ENCODE results near the gene POLR1A. TPM values are rescaled to one million over a fixed set of nuclear protein-coding genes. Genes with fewer than 3 reads are reported as not detected.

The POLR1A gene
- total RNA-seq, 2 experiments from 2014 or later, result 25.2 to 29.7 TPM

- ChIA-PET POLR2A (interaction anchor here (0.6 to 1.9 kb wide), 4 partner anchors 12 to 132 kb away, joined by 3 to 5 read pairs (median 3); no protein-coding TSS in a partner anchor), CTCF (interaction anchor here (1.4 to 3.8 kb wide), 3 partner anchors 11 to 134 kb away, joined by 3 to 12 read pairs (median 4); no protein-coding TSS in a partner anchor)
- H3K4me1 Mint-ChIP-seq, result peaks cover 19% of the 10 kb centered on the region
- H3K27me3 Mint-ChIP-seq, result no peaks in the 10 kb centered on the region
- H3K36me3 Mint-ChIP-seq (ENCODE audit: low read depth), result peaks cover 10% of the 10 kb centered on the region
- H3K9me3 Mint-ChIP-seq, result no peaks in the 10 kb centered on the region
- no peak overlapping the region for H3K4me3 Mint-ChIP-seq
- DNase-seq, result no peak
- H3K27ac Mint-ChIP-seq, result no peak overlapping the region
These were observed 84.0 kb downstream of the POLR1A start for GRCh38 chr2:86021396-86022378.

- H3K27ac Mint-ChIP-seq, result no peak overlapping the region
- H3K4me1 Mint-ChIP-seq, result peaks cover 26% of the 10 kb centered on the region
- H3K27me3 Mint-ChIP-seq, result no peaks in the 10 kb centered on the region
- peaks cover 7% of the 10 kb centered on the region for H3K36me3 Mint-ChIP-seq (ENCODE audit: low read depth)
- H3K4me3 Mint-ChIP-seq, result no peak overlapping the region
- CTCF ChIA-PET, result interaction anchor here (1.4 to 3.8 kb wide), 3 partner anchors 11 to 133 kb away, joined by 3 to 12 read pairs (median 4); no protein-coding TSS in a partner anchor
- H3K9me3 Mint-ChIP-seq, result no peaks in the 10 kb centered on the region
- DNase-seq, result no peak
- POLR2A ChIA-PET, result no interaction called here
These were observed 84.7 kb downstream of the POLR1A start for GRCh38 chr2:86020984-86021383.

- CTCF ChIA-PET, result no interaction called here
- POLR2A ChIA-PET, result no interaction called here
- DNase-seq, result no peak
- Mint-ChIP-seq H3K27me3 (no peaks in the 10 kb centered on the region), H3K4me1 (peaks cover 34% of the 10 kb centered on the region), H3K9me3 (peaks cover 13% of the 10 kb centered on the region), H3K4me3 (no peak overlapping the region), H3K27ac (no peak overlapping the region), H3K36me3 (ENCODE audit: low read depth) (peaks cover 17% of the 10 kb centered on the region)
These were observed 86.6 kb downstream of the POLR1A start for GRCh38 chr2:86019121-86019520.

GRCh38 chr2:86017901-86018896, 87.5 kb downstream of the POLR1A start:
- peaks cover 24% of the 10 kb centered on the region for H3K36me3 Mint-ChIP-seq (ENCODE audit: low read depth)
- peak overlapping the region; percentile 89 for H3K27ac Mint-ChIP-seq
- ChIA-PET CTCF (interaction anchor here (1.6 kb wide), 1 partner anchor 129 kb away, joined by 4 read pairs; no protein-coding TSS in a partner anchor), POLR2A (interaction anchor here (1.8 to 2.4 kb wide), 4 partner anchors 18 to 129 kb away, joined by 9 to 18 read pairs (median 14); partner anchors contain the start of gene ST3GAL5)
- no peak for DNase-seq
- no peak overlapping the region for H3K4me3 Mint-ChIP-seq
- H3K4me1 Mint-ChIP-seq, result peaks cover 33% of the 10 kb centered on the region
- H3K9me3 Mint-ChIP-seq, result peaks cover 22% of the 10 kb centered on the region
- no peaks in the 10 kb centered on the region for H3K27me3 Mint-ChIP-seq

GRCh38 chr2:86016581-86016980, 89.1 kb downstream of the POLR1A start:
- DNase-seq, result no peak
- ChIA-PET POLR2A (interaction anchor here (0.6 to 2.4 kb wide), 5 partner anchors 11 to 128 kb away, joined by 3 to 18 read pairs (median 14); partner anchors contain the start of gene ST3GAL5), CTCF (interaction anchor here (0.9 to 1.6 kb wide), 5 partner anchors 20 to 189 kb away, joined by 4 to 6 read pairs (median 4); no protein-coding TSS in a partner anchor)
- Mint-ChIP-seq H3K27me3 (no peaks in the 10 kb centered on the region), H3K36me3 (ENCODE audit: low read depth) (peaks cover 24% of the 10 kb centered on the region), H3K4me1 (peaks cover 38% of the 10 kb centered on the region), H3K4me3 (peak overlapping the region; percentile 43), H3K27ac (peak overlapping the region; percentile 89), H3K9me3 (peaks cover 22% of the 10 kb centered on the region)

- H3K27ac Mint-ChIP-seq, result peak overlapping the region; percentile 89
- H3K4me3 Mint-ChIP-seq, result no peak overlapping the region
- H3K9me3 Mint-ChIP-seq, result peaks cover 22% of the 10 kb centered on the region
- CTCF ChIA-PET, result interaction anchor here (1.6 kb wide), 1 partner anchor 22 kb away, joined by 5 read pairs; no protein-coding TSS in a partner anchor
- H3K36me3 Mint-ChIP-seq (ENCODE audit: low read depth), result peaks cover 24% of the 10 kb centered on the region
- no peak for DNase-seq
- H3K27me3 Mint-ChIP-seq, result no peaks in the 10 kb centered on the region
- peaks cover 38% of the 10 kb centered on the region for H3K4me1 Mint-ChIP-seq
- POLR2A ChIA-PET, result interaction anchor here (2.0 to 2.4 kb wide), 2 partner anchors 17 to 22 kb away, joined by 14 to 18 read pairs; no protein-coding TSS in a partner anchor
These were observed 90.0 kb downstream of the POLR1A start for GRCh38 chr2:86015699-86016098.

- Mint-ChIP-seq H3K4me1 (peaks cover 40% of the 10 kb centered on the region), H3K27me3 (no peaks in the 10 kb centered on the region), H3K9me3 (peaks cover 22% of the 10 kb centered on the region), H3K27ac (peak overlapping the region; percentile 40), H3K4me3 (no peak overlapping the region), H3K36me3 (ENCODE audit: low read depth) (peaks cover 24% of the 10 kb centered on the region)
- ChIA-PET CTCF (interaction anchor here (0.7 kb wide), 1 partner anchor 184 kb away, joined by 3 read pairs; no protein-coding TSS in a partner anchor), POLR2A (interaction anchor here (0.7 to 1.4 kb wide), 2 partner anchors 16 to 126 kb away, joined by 3 to 5 read pairs; partner anchors contain the start of gene ST3GAL5)
- no peak for DNase-seq
These were observed 90.7 kb downstream of the POLR1A start for GRCh38 chr2:86015006-86015405.

GRCh38 chr2:86014493-86014892, 91.2 kb downstream of the POLR1A start:
- DNase-seq, result no peak
- Mint-ChIP-seq H3K4me1 (peaks cover 40% of the 10 kb centered on the region), H3K36me3 (ENCODE audit: low read depth) (peaks cover 24% of the 10 kb centered on the region), H3K9me3 (peaks cover 22% of the 10 kb centered on the region), H3K27ac (no peak overlapping the region), H3K4me3 (no peak overlapping the region), H3K27me3 (no peaks in the 10 kb centered on the region)
- POLR2A ChIA-PET, result interaction anchor here (0.7 to 1.4 kb wide), 2 partner anchors 15 to 125 kb away, joined by 3 to 5 read pairs; partner anchors contain the start of gene ST3GAL5
- CTCF ChIA-PET, result interaction anchor here (1.3 kb wide), 1 partner anchor 125 kb away, joined by 6 read pairs; the partner anchor contains the start of gene ST3GAL5

- Mint-ChIP-seq H3K4me3 (no peak overlapping the region), H3K36me3 (ENCODE audit: low read depth) (peaks cover 27% of the 10 kb centered on the region), H3K4me1 (peaks cover 29% of the 10 kb centered on the region), H3K27ac (no peak overlapping the region), H3K9me3 (peaks cover 30% of the 10 kb centered on the region), H3K27me3 (peaks cover 8% of the 10 kb centered on the region)
- no peak for DNase-seq
- POLR2A ChIA-PET, result no interaction called here
- CTCF ChIA-PET, result no interaction called here
These were observed 93.5 kb downstream of the POLR1A start for GRCh38 chr2:86012007-86012712.

GRCh38 chr2:86011449-86011941, 94.2 kb downstream of the POLR1A start:
- H3K27ac Mint-ChIP-seq, result no peak overlapping the region
- H3K4me3 Mint-ChIP-seq, result no peak overlapping the region
- peaks cover 32% of the 10 kb centered on the region for H3K36me3 Mint-ChIP-seq (ENCODE audit: low read depth)
- peaks cover 12% of the 10 kb centered on the region for H3K27me3 Mint-ChIP-seq
- ChIA-PET POLR2A (no interaction called here), CTCF (interaction anchor here (2.1 kb wide), 1 partner anchor 17 kb away, joined by 7 read pairs; no protein-coding TSS in a partner anchor)
- no peak for DNase-seq
- H3K9me3 Mint-ChIP-seq, result peaks cover 35% of the 10 kb centered on the region
- H3K4me1 Mint-ChIP-seq, result peaks cover 23% of the 10 kb centered on the region

- Mint-ChIP-seq H3K4me3 (no peak overlapping the region), H3K27me3 (peaks cover 18% of the 10 kb centered on the region), H3K4me1 (peaks cover 12% of the 10 kb centered on the region), H3K9me3 (peaks cover 41% of the 10 kb centered on the region), H3K36me3 (ENCODE audit: low read depth) (peaks cover 34% of the 10 kb centered on the region), H3K27ac (no peak overlapping the region)
- POLR2A ChIA-PET, result interaction anchor here (0.5 kb wide), 1 partner anchor 12 kb away, joined by 3 read pairs; no protein-coding TSS in a partner anchor
- DNase-seq, result no peak
- CTCF ChIA-PET, result interaction anchor here (1.1 to 2.1 kb wide), 2 partner anchors 11 to 16 kb away, joined by 3 to 7 read pairs; no protein-coding TSS in a partner anchor
These were observed 95.6 kb downstream of the POLR1A start for GRCh38 chr2:86010083-86010482.
